Activated CD4-positive, alpha-beta memory T cell treated with anti-CD3 and anti-CD28 coated beads, Interleukin-2, amount 10 ng/mL, durations not matched to agents 7 days and 5 days (primary cell): ENCODE measurements around the gene GALNT18. TPM values are rescaled to one million over a fixed set of nuclear protein-coding genes. Genes with fewer than 3 reads are reported as not detected.

Experiments used
- CTCF ChIA-PET: fragments of 350-600 bp; sonication (Branson Sonifier 250); formaldehyde crosslinking; loops from one replicate; lab custom pipeline; 2021; ENCODE audit warnings: antibody characterized with exemption, inconsistent platforms; lab: Charles Lee
- POLR2A ChIA-PET: fragments of 350-600 bp; sonication (Branson Sonifier 250); formaldehyde crosslinking; loops from one replicate; lab custom pipeline; 2021; ENCODE audit warnings: antibody characterized with exemption; lab: Charles Lee
- DNase-seq: peaks from one replicate; pipeline ENCODE4 v3.0.0-alpha.2; 2020
- H3K27ac Mint-ChIP-seq: one replicate; pipeline ENCODE4 v1.8.0; 2021; ENCODE audit warnings: mild to moderate bottlenecking, mixed read lengths
- H3K27me3 Mint-ChIP-seq: one replicate; pipeline ENCODE4 v1.8.0; 2021; ENCODE audit warnings: mixed read lengths
- H3K36me3 Mint-ChIP-seq: one replicate; pipeline ENCODE4 v1.8.0; 2021; ENCODE audit warnings: low read depth, mixed read lengths
- H3K4me1 Mint-ChIP-seq: one replicate; pipeline ENCODE4 v1.8.0; 2021; ENCODE audit warnings: mixed read lengths
- H3K4me3 Mint-ChIP-seq: one replicate; pipeline ENCODE4 v1.8.0; 2021; ENCODE audit warnings: mild to moderate bottlenecking, mixed read lengths
- H3K9me3 Mint-ChIP-seq: one replicate; pipeline ENCODE4 v1.8.0; 2021; ENCODE audit warnings: mixed read lengths
- total RNA-seq, 2 experiments: library from RNA; stranded (reverse); gene quantifications; one replicate each; pipeline ENCODE4 v1.2.3, GENCODE V29; 2021

GALNT18 gene
- total RNA-seq, 2 experiments from 2014 or later: 0.60 to 0.93 TPM

GRCh38 chr11:11521306-11522002 is 100.4 kb downstream of the GALNT18 start:
- H3K27ac Mint-ChIP-seq: no peak overlapping the region
- H3K4me3 Mint-ChIP-seq: no peak overlapping the region
- CTCF ChIA-PET: no interaction called here
- peaks cover 2% of the 10 kb centered on the region for H3K4me1 Mint-ChIP-seq
- DNase-seq: no peak
- POLR2A ChIA-PET: no interaction called here
- peaks cover 5% of the 10 kb centered on the region for H3K27me3 Mint-ChIP-seq
- no peaks in the 10 kb centered on the region for H3K36me3 Mint-ChIP-seq
- H3K9me3 Mint-ChIP-seq: no peaks in the 10 kb centered on the region

GRCh38 chr11:11520231-11521015 is 101.4 kb downstream of the GALNT18 start:
- Mint-ChIP-seq H3K27me3 (peaks cover 5% of the 10 kb centered on the region), H3K4me1 (peaks cover 2% of the 10 kb centered on the region), H3K36me3 (no peaks in the 10 kb centered on the region), H3K27ac (no peak overlapping the region), H3K4me3 (no peak overlapping the region), H3K9me3 (no peaks in the 10 kb centered on the region)
- POLR2A ChIA-PET: no interaction called here
- CTCF ChIA-PET: no interaction called here
- DNase-seq: no peak

- ChIA-PET CTCF (no interaction called here), POLR2A (no interaction called here)
- Mint-ChIP-seq H3K27me3 (no peaks in the 10 kb centered on the region), H3K9me3 (no peaks in the 10 kb centered on the region), H3K36me3 (no peaks in the 10 kb centered on the region), H3K27ac (no peak overlapping the region), H3K4me1 (peaks cover 2% of the 10 kb centered on the region), H3K4me3 (no peak overlapping the region)
- no peak for DNase-seq
Measured at GRCh38 chr11:11519184-11519583, 102.6 kb downstream of the GALNT18 start.

- Mint-ChIP-seq H3K9me3 (no peaks in the 10 kb centered on the region), H3K27me3 (no peaks in the 10 kb centered on the region), H3K27ac (no peak overlapping the region), H3K36me3 (no peaks in the 10 kb centered on the region), H3K4me3 (no peak overlapping the region), H3K4me1 (no peaks in the 10 kb centered on the region)
- ChIA-PET CTCF (no interaction called here), POLR2A (no interaction called here)
- DNase-seq: no peak
Measured at GRCh38 chr11:11514246-11514645, 107.6 kb downstream of the GALNT18 start.

GRCh38 chr11:11513422-11513821 is 108.4 kb downstream of the GALNT18 start:
- POLR2A ChIA-PET: no interaction called here
- H3K27ac Mint-ChIP-seq: no peak overlapping the region
- peaks cover 3% of the 10 kb centered on the region for H3K27me3 Mint-ChIP-seq
- H3K4me1 Mint-ChIP-seq: no peaks in the 10 kb centered on the region
- no peaks in the 10 kb centered on the region for H3K36me3 Mint-ChIP-seq
- no peaks in the 10 kb centered on the region for H3K9me3 Mint-ChIP-seq
- DNase-seq: no peak
- CTCF ChIA-PET: interaction anchor here (1.1 kb wide), 1 partner anchor 485 kb away, joined by 3 read pairs; no protein-coding TSS in a partner anchor
- no peak overlapping the region for H3K4me3 Mint-ChIP-seq

GRCh38 chr11:11512929-11513328 is 108.9 kb downstream of the GALNT18 start:
- Mint-ChIP-seq H3K27ac (no peak overlapping the region), H3K4me3 (no peak overlapping the region), H3K27me3 (peaks cover 6% of the 10 kb centered on the region), H3K4me1 (no peaks in the 10 kb centered on the region), H3K9me3 (no peaks in the 10 kb centered on the region), H3K36me3 (no peaks in the 10 kb centered on the region)
- DNase-seq: no peak
- POLR2A ChIA-PET: no interaction called here
- CTCF ChIA-PET: interaction anchor here (1.1 kb wide), 1 partner anchor 485 kb away, joined by 3 read pairs; no protein-coding TSS in a partner anchor

GRCh38 chr11:11512502-11512901 is 109.3 kb downstream of the GALNT18 start:
- Mint-ChIP-seq H3K27me3 (peaks cover 10% of the 10 kb centered on the region), H3K36me3 (no peaks in the 10 kb centered on the region), H3K4me1 (no peaks in the 10 kb centered on the region), H3K9me3 (no peaks in the 10 kb centered on the region), H3K4me3 (no peak overlapping the region), H3K27ac (no peak overlapping the region)
- no peak for DNase-seq
- ChIA-PET POLR2A (no interaction called here), CTCF (no interaction called here)

GRCh38 chr11:11512090-11512489 is 109.7 kb downstream of the GALNT18 start:
- Mint-ChIP-seq H3K4me3 (no peak overlapping the region), H3K9me3 (no peaks in the 10 kb centered on the region), H3K36me3 (no peaks in the 10 kb centered on the region), H3K27ac (no peak overlapping the region), H3K27me3 (peaks cover 13% of the 10 kb centered on the region), H3K4me1 (no peaks in the 10 kb centered on the region)
- POLR2A ChIA-PET: no interaction called here
- CTCF ChIA-PET: no interaction called here
- no peak for DNase-seq

- DNase-seq: no peak
- Mint-ChIP-seq H3K36me3 (no peaks in the 10 kb centered on the region), H3K4me3 (no peak overlapping the region), H3K27ac (no peak overlapping the region), H3K27me3 (peaks cover 13% of the 10 kb centered on the region), H3K9me3 (no peaks in the 10 kb centered on the region), H3K4me1 (no peaks in the 10 kb centered on the region)
- ChIA-PET CTCF (no interaction called here), POLR2A (no interaction called here)
Measured at GRCh38 chr11:11510939-11511338, 110.9 kb downstream of the GALNT18 start.

- ChIA-PET POLR2A (no interaction called here), CTCF (no interaction called here)
- no peak overlapping the region for H3K27ac Mint-ChIP-seq
- H3K36me3 Mint-ChIP-seq: no peaks in the 10 kb centered on the region
- no peaks in the 10 kb centered on the region for H3K4me1 Mint-ChIP-seq
- H3K9me3 Mint-ChIP-seq: no peaks in the 10 kb centered on the region
- H3K4me3 Mint-ChIP-seq: no peak overlapping the region
- no peak for DNase-seq
- H3K27me3 Mint-ChIP-seq: peaks cover 20% of the 10 kb centered on the region
Measured at GRCh38 chr11:11505692-11506091, 116.1 kb downstream of the GALNT18 start.

GRCh38 chr11:11505190-11505589 is 116.6 kb downstream of the GALNT18 start:
- no peaks in the 10 kb centered on the region for H3K36me3 Mint-ChIP-seq
- H3K27ac Mint-ChIP-seq: no peak overlapping the region
- H3K9me3 Mint-ChIP-seq: no peaks in the 10 kb centered on the region
- no peak for DNase-seq
- H3K4me1 Mint-ChIP-seq: no peaks in the 10 kb centered on the region
- CTCF ChIA-PET: no interaction called here
- no peak overlapping the region for H3K4me3 Mint-ChIP-seq
- POLR2A ChIA-PET: no interaction called here
- peaks cover 20% of the 10 kb centered on the region for H3K27me3 Mint-ChIP-seq

- POLR2A ChIA-PET: no interaction called here
Measured at GRCh38 chr11:11504071-11504470, 117.7 kb downstream of the GALNT18 start.

GRCh38 chr11:11502263-11502861 is 119.4 kb downstream of the GALNT18 start:
- Mint-ChIP-seq H3K36me3 (no peaks in the 10 kb centered on the region), H3K4me3 (no peak overlapping the region), H3K9me3 (no peaks in the 10 kb centered on the region), H3K27ac (no peak overlapping the region), H3K27me3 (peaks cover 9% of the 10 kb centered on the region), H3K4me1 (no peaks in the 10 kb centered on the region)
- CTCF ChIA-PET: no interaction called here
- POLR2A ChIA-PET: no interaction called here
- DNase-seq: no peak

More at GRCh38 chr11:11504071-11504470, 117.7 kb downstream of the GALNT18 start:
- Mint-ChIP-seq H3K4me3 (no peak overlapping the region), H3K27me3 (peaks cover 20% of the 10 kb centered on the region), H3K36me3 (no peaks in the 10 kb centered on the region), H3K4me1 (no peaks in the 10 kb centered on the region), H3K9me3 (no peaks in the 10 kb centered on the region), H3K27ac (no peak overlapping the region)
- CTCF ChIA-PET: no interaction called here
- no peak for DNase-seq
